SU-DHL-6 (cell line): ENCODE data around the gene CDC37.

Experiments used
- EZH2phosphoT487 ChIP-seq: fragments of 200-600 bp; sonication (generic), shearing (Covaris generic); conservative IDR thresholded peaks from 2 replicates; pipeline ENCODE4 v1.6.1; 2018; ENCODE audit warnings: mild to moderate bottlenecking, antibody characterized with exemption, low read length, moderate library complexity, mixed read lengths
- TF ChIP-seq, protein P1 (sequence below): fragments of 200-600 bp; sonication (generic); IDR thresholded peaks from one replicate; pipeline ENCODE4 v1.5.1; 2017; ENCODE audit warnings: antibody characterized with exemption, mild to moderate bottlenecking, low read length, moderate library complexity; ENCODE audit not compliant: insufficient read depth, poor library complexity, severe bottlenecking

DNA sequence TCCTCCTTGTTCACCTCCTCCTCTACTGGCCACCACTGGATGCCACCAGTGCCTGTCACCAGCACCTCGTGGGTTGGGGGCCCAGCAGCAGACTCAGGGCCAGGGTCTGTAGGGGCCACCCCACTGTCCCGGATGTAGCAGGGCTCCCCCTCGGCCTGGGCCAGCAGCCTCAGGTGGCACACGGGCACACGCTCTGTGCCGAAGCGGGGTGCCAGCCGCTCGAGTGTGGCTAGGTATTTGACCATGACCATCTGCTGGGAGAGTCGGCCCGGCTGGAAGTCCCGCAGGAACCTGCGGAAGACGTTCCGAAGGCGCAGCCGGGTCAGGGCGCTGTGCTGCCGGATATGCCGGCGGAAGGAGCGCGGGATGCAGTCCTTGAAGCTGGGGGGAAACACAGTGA is 37.8 kb downstream of the CDC37 start:
- TF ChIP-seq EZH2phosphoT487 = no peak
- TF ChIP-seq, protein P1, sequence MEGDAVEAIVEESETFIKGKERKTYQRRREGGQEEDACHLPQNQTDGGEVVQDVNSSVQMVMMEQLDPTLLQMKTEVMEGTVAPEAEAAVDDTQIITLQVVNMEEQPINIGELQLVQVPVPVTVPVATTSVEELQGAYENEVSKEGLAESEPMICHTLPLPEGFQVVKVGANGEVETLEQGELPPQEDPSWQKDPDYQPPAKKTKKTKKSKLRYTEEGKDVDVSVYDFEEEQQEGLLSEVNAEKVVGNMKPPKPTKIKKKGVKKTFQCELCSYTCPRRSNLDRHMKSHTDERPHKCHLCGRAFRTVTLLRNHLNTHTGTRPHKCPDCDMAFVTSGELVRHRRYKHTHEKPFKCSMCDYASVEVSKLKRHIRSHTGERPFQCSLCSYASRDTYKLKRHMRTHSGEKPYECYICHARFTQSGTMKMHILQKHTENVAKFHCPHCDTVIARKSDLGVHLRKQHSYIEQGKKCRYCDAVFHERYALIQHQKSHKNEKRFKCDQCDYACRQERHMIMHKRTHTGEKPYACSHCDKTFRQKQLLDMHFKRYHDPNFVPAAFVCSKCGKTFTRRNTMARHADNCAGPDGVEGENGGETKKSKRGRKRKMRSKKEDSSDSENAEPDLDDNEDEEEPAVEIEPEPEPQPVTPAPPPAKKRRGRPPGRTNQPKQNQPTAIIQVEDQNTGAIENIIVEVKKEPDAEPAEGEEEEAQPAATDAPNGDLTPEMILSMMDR = no peak
